BLaER1 (cell line): Measurements from ENCODE around the gene RNF133.

Source experiments
- H3K27ac ChIP-seq: shearing (Covaris generic); formaldehyde crosslinking; 2 replicates; pipeline ENCODE4 v1.8.1; 2022
- H3K27me3 ChIP-seq: shearing (Covaris generic); formaldehyde crosslinking; 2 replicates; pipeline ENCODE4 v1.8.1; 2022
- H3K36me3 ChIP-seq: shearing (Covaris generic); formaldehyde crosslinking; 2 replicates; pipeline ENCODE4 v1.8.1; 2022
- H3K4me1 ChIP-seq: shearing (Covaris generic); formaldehyde crosslinking; 2 replicates; pipeline ENCODE4 v1.8.1; 2022
- H3K4me2 ChIP-seq: shearing (Covaris generic); formaldehyde crosslinking; 2 replicates; pipeline ENCODE4 v1.8.1; 2022
- H3K4me3 ChIP-seq: shearing (Covaris generic); formaldehyde crosslinking; 2 replicates; pipeline ENCODE4 v1.8.1; 2022
- H3K9ac ChIP-seq: shearing (Covaris generic); formaldehyde crosslinking; 2 replicates; pipeline ENCODE4 v1.8.1; 2022
- H3K9me3 ChIP-seq: shearing (Covaris generic); formaldehyde crosslinking; 2 replicates; pipeline ENCODE4 v1.8.1; 2022
- H4K20me1 ChIP-seq: shearing (Covaris generic); formaldehyde crosslinking; 2 replicates; pipeline ENCODE4 v1.8.1; 2022
- Cebpa-rat ChIP-seq: shearing (Covaris generic); IDR thresholded peaks from 2 replicates; pipeline ENCODE4 v1.8.1; 2022

RNF133 gene, protein sequence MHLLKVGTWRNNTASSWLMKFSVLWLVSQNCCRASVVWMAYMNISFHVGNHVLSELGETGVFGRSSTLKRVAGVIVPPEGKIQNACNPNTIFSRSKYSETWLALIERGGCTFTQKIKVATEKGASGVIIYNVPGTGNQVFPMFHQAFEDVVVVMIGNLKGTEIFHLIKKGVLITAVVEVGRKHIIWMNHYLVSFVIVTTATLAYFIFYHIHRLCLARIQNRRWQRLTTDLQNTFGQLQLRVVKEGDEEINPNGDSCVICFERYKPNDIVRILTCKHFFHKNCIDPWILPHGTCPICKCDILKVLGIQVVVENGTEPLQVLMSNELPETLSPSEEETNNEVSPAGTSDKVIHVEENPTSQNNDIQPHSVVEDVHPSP

DNA sequence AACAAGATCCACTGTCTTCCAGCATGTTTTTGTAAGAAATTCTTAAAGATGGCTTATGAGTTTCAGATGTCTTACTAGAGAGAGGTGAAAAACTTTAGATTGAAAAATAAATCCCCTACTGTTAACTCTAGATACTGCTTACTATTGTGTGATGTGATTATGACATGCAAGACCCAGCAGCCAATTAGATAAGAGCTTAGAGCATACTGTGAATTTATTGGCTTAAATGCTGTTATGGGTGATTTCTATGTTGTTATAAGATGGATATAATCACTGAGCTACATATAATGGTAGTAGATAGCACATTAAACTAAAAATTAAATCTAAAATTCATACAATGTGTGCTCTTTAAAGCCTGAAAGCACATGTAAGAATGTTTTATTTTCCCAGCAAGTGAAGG, at the start of gene RNF133:
RNF133 (minus strand) TSS at position 101 of the 400 bp plus-strand sequence. CDS start 199 bp downstream, outside the sequence.
- no peaks in the 10 kb centered on the region for H3K4me1 ChIP-seq
- H3K27me3 ChIP-seq = no peaks in the 10 kb centered on the region
- H3K27ac ChIP-seq = no peak within 1 kb of the TSS
- H3K9ac ChIP-seq = no peak within 1 kb of the TSS
- H3K4me3 ChIP-seq = no peak within 1 kb of the TSS
- no peaks in the 10 kb centered on the region for H4K20me1 ChIP-seq
- TF ChIP-seq Cebpa-rat = no peak
- no peaks in the 10 kb centered on the region for H3K36me3 ChIP-seq
- H3K4me2 ChIP-seq = no peak within 1 kb of the TSS
- H3K9me3 ChIP-seq = no peaks in the 10 kb centered on the region

DNA sequence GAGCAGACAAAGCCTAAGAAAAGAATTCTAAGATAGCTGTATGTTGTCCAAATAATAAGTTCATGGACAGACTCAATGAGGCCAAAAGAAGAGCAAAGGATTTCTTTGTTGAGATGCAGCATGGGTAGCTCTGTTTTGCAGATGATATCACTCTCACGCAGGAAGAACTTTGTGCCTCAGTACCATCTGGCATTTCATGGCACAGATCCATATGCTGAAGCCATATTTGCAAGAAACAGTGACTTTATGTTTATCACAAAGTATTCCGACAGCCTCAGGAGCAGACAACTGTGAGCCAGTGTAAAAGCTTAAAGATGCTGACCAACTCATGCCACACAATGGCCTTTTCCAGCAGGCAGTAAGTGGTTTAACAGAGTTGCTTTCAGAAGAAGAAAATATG, 49.3 kb upstream of the RNF133 start:
- no peaks in the 10 kb centered on the region for H3K27me3 ChIP-seq
- no peaks in the 10 kb centered on the region for H3K9me3 ChIP-seq
- H3K4me1 ChIP-seq = no peaks in the 10 kb centered on the region
- H3K27ac ChIP-seq = no peak overlapping the region
- H3K36me3 ChIP-seq = no peaks in the 10 kb centered on the region
- TF ChIP-seq Cebpa-rat = no peak
- no peak overlapping the region for H3K4me3 ChIP-seq
- no peak overlapping the region for H3K4me2 ChIP-seq
- no peaks in the 10 kb centered on the region for H4K20me1 ChIP-seq
- no peak overlapping the region for H3K9ac ChIP-seq

DNA sequence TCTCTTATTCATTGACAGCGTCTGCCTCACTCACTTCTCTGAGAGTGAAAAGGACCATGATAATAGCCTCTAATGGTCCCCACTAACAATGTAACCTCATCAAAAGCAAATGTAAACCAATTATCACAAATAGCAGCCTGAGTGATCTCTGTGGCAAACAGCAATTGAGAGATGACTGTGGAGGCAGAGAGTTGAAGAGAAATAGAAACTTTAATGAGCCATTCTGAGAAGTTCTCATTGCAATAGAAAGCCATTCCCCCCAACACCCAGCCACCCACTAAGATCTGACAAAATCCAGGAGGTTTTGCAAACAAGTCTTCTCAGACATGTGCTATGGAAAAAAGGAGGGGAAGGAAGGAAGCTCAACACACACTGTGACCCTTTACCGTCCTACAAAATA, 48.0 kb upstream of the RNF133 start:
- H3K9me3 ChIP-seq = no peaks in the 10 kb centered on the region
- H3K4me2 ChIP-seq = no peak overlapping the region
- no peak overlapping the region for H3K27ac ChIP-seq
- H3K4me3 ChIP-seq = no peak overlapping the region
- H4K20me1 ChIP-seq = no peaks in the 10 kb centered on the region
- H3K9ac ChIP-seq = no peak overlapping the region
- H3K36me3 ChIP-seq = no peaks in the 10 kb centered on the region
- H3K4me1 ChIP-seq = no peaks in the 10 kb centered on the region
- TF ChIP-seq Cebpa-rat = no peak
- no peaks in the 10 kb centered on the region for H3K27me3 ChIP-seq

DNA sequence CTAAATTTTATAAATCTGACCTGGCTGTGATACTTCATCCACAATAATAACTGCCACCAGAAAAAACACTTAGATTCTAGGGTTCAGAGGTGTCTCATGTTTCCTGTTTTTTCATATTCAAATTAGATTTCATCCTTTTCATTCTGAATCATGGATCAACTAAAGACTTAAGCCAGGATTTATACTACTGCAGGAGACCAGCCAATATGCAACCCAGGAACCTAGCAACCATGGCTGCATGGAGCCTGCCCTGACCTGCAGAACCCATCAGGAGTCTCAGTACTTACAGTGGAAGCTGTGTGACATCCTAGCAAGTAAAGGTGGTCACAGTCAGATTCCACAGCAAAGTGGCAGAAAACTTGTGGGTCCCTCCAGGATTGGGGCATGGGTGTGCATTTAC, 44.3 kb upstream of the RNF133 start:
- Histone ChIP-seq H3K9me3 (no peaks in the 10 kb centered on the region), H3K4me1 (no peaks in the 10 kb centered on the region), H3K36me3 (no peaks in the 10 kb centered on the region), H3K9ac (no peak overlapping the region), H3K4me3 (no peak overlapping the region), H4K20me1 (no peaks in the 10 kb centered on the region), H3K27me3 (no peaks in the 10 kb centered on the region), H3K27ac (no peak overlapping the region), H3K4me2 (no peak overlapping the region)
- TF ChIP-seq Cebpa-rat = no peak

DNA sequence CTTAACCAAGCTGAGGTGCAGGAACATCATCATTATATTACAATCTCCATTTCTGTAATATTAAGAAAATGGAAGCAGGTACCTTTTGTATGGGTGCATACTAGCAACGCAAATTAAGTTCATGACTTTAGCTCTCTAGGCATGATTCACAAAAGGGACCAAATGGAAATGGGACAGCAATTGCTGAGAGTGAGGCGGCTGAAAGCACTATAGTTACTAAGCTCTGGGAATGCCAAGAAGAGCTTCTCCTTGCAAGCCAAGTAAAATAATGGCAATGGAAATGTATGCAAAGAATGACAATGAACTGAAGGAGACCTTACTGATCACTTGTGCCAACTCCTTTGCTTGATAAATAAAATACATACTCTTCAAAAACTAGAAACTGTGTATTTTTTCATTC, 40.0 kb upstream of the RNF133 start:
- no peaks in the 10 kb centered on the region for H3K27me3 ChIP-seq
- TF ChIP-seq Cebpa-rat = no peak
- H3K4me2 ChIP-seq = no peak overlapping the region
- H3K4me1 ChIP-seq = no peaks in the 10 kb centered on the region
- H3K27ac ChIP-seq = no peak overlapping the region
- H4K20me1 ChIP-seq = no peaks in the 10 kb centered on the region
- no peaks in the 10 kb centered on the region for H3K36me3 ChIP-seq
- H3K9me3 ChIP-seq = no peaks in the 10 kb centered on the region
- H3K4me3 ChIP-seq = no peak overlapping the region
- no peak overlapping the region for H3K9ac ChIP-seq

DNA sequence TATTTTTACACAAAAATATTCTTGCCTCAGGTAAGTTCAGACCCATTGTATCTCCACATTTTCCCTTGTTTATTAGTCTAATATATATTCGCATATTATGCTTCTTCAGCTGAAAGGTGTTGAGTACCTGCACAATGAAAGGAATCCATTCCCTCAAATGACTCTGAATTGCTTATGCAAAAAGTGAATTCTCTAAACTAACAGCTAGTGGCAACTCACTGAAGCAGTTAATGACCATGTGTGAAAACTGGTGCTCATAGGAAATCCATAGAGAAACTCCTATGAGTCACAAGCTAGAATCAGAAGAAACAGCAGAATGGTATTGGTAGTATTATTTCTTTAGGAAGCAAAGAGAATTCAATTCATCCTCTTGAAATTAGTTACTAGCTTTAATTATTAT, 37.3 kb upstream of the RNF133 start:
- Histone ChIP-seq H4K20me1 (no peaks in the 10 kb centered on the region), H3K27me3 (no peaks in the 10 kb centered on the region), H3K9me3 (no peaks in the 10 kb centered on the region), H3K9ac (no peak overlapping the region), H3K27ac (no peak overlapping the region), H3K4me2 (no peak overlapping the region), H3K36me3 (no peaks in the 10 kb centered on the region), H3K4me1 (no peaks in the 10 kb centered on the region), H3K4me3 (no peak overlapping the region)
- TF ChIP-seq Cebpa-rat = no peak

DNA sequence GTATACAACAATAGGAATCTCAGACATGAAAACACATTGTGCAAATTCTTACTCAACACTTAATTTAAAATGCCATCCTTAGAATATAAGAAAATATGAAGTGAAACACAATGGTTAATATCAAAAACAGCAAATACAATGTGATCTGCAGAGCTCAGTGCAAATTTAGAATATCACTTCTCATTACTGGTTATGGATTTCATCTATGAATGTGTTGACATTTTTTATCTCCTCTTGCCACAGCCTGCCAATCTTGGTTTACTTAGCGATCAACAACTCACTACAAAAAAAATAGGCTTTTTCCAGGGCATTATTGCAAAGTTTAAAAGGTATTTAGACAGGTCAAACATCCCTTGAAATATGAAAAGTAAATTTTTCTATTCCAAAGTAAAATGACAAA, 28.8 kb upstream of the RNF133 start:
- no peak overlapping the region for H3K4me3 ChIP-seq
- no peaks in the 10 kb centered on the region for H3K36me3 ChIP-seq
- no peak overlapping the region for H3K27ac ChIP-seq
- no peak overlapping the region for H3K9ac ChIP-seq
- no peaks in the 10 kb centered on the region for H3K4me1 ChIP-seq
- H3K9me3 ChIP-seq = no peaks in the 10 kb centered on the region
- no peaks in the 10 kb centered on the region for H4K20me1 ChIP-seq
- H3K4me2 ChIP-seq = no peak overlapping the region
- no peaks in the 10 kb centered on the region for H3K27me3 ChIP-seq
- TF ChIP-seq Cebpa-rat = no peak

DNA sequence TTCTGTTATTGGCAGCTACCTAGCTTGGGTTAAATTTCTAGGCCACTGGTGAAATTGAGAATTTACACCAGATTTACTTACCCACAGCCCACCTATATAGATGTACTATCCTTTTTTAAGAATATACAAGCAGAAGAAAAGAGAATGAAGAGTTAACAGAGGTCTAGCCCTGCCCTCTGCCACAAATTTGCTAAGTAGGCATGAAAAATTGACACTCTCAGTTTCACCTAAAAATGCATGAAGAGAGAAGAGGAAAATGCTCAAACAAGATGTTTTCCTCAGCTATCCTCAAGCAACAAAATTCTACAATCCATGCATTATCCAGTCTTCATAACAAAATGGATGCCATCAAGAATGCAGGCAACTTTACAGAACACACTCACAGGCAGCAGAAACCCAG, 28.4 kb upstream of the RNF133 start:
- no peaks in the 10 kb centered on the region for H3K9me3 ChIP-seq
- no peak overlapping the region for H3K27ac ChIP-seq
- H3K36me3 ChIP-seq = no peaks in the 10 kb centered on the region
- no peak overlapping the region for H3K4me2 ChIP-seq
- no peak for TF ChIP-seq Cebpa-rat
- no peak overlapping the region for H3K9ac ChIP-seq
- H3K27me3 ChIP-seq = no peaks in the 10 kb centered on the region
- H4K20me1 ChIP-seq = no peaks in the 10 kb centered on the region
- no peak overlapping the region for H3K4me3 ChIP-seq
- no peaks in the 10 kb centered on the region for H3K4me1 ChIP-seq

DNA sequence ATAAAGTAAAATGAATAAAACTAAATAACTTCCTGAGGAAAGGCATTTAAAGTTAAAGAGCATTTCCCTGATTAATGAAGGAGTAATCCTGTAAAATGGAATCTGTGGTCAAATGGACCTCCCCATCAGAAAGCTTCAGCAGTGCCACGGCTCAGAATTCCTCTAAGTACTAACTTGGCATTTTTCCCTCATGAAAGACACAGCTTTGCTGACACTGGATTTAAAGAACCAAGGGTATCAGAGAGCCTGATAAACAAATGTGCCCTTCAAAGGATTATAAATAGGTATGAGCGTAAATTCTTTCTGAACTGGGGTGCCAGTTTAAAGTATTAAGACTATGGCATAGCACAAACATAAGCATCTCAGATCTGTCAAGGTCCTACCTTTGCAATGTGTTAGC, 28.0 kb upstream of the RNF133 start:
- H4K20me1 ChIP-seq = no peaks in the 10 kb centered on the region
- H3K27me3 ChIP-seq = no peaks in the 10 kb centered on the region
- no peaks in the 10 kb centered on the region for H3K36me3 ChIP-seq
- H3K27ac ChIP-seq = no peak overlapping the region
- no peaks in the 10 kb centered on the region for H3K4me1 ChIP-seq
- TF ChIP-seq Cebpa-rat = no peak
- no peak overlapping the region for H3K4me3 ChIP-seq
- H3K4me2 ChIP-seq = no peak overlapping the region
- H3K9ac ChIP-seq = no peak overlapping the region
- no peaks in the 10 kb centered on the region for H3K9me3 ChIP-seq

DNA sequence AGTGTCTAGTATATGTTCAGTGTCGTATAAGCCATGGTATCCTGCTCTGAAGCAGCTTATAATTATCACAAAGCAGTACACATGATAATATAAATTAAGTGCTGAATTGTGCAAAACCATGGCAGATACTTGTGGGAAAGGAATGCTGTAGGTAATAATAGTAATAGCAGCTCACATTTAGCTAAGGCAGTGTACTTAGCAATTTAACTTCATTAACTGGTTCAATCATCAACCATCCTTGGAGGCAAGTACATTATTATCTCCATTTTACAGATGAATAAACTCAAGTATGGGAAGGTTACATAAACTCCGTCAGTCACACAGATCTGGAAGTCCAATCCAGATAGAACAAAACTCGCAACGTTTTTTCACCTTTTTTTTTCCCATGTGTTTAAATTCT, 25.4 kb upstream of the RNF133 start:
- no peaks in the 10 kb centered on the region for H3K27me3 ChIP-seq
- H3K4me2 ChIP-seq = no peak overlapping the region
- H3K4me1 ChIP-seq = no peaks in the 10 kb centered on the region
- no peaks in the 10 kb centered on the region for H4K20me1 ChIP-seq
- H3K9me3 ChIP-seq = no peaks in the 10 kb centered on the region
- no peak overlapping the region for H3K27ac ChIP-seq
- no peak overlapping the region for H3K9ac ChIP-seq
- H3K4me3 ChIP-seq = no peak overlapping the region
- no peaks in the 10 kb centered on the region for H3K36me3 ChIP-seq
- TF ChIP-seq Cebpa-rat = no peak
